SK-N-SH treated with all-trans-retinoic acid at 6 μM for 48 hours (cell line): Measurements from ENCODE around the gene TTC28.

Experiments
- ATAC-seq: fragments of 200-7000 bp; cut with Tn5 transposase; 3 replicates; pipeline ENCODE4 v1.9.1; 2020; ENCODE audit warnings: mild to moderate bottlenecking, moderate library complexity
- ARNTL ChIP-seq: fragments of 450-650 bp; formaldehyde crosslinking; IDR thresholded peaks from 2 replicates; pipeline ENCODE4 v1.5.0; 2020; ENCODE audit warnings: low read depth, mild to moderate bottlenecking, moderate library complexity, borderline replicate concordance
- BACH2 ChIP-seq: fragments of 250-450 bp; sonication (Bioruptor Pico); IDR thresholded peaks from 2 replicates; pipeline ENCODE4 v1.9.0; 2021; ENCODE audit warnings: mild to moderate bottlenecking, borderline replicate concordance
- CSDC2 ChIP-seq: fragments of 250-450 bp; sonication (Bioruptor Pico); IDR thresholded peaks from 2 replicates; pipeline ENCODE4 v1.5.0; 2020; ENCODE audit warnings: mild to moderate bottlenecking, moderate library complexity
- ESRRG ChIP-seq: fragments of 250-450 bp; sonication (Bioruptor Pico); IDR thresholded peaks from 2 replicates; pipeline ENCODE4 v1.6.1; 2021; ENCODE audit warnings: mild to moderate bottlenecking
- GLIS3 ChIP-seq: fragments of 250-450 bp; sonication (Bioruptor Pico); IDR thresholded peaks from 2 replicates; pipeline ENCODE4 v1.5.0; 2020; ENCODE audit warnings: mild to moderate bottlenecking, moderate library complexity
- ISL1 ChIP-seq: fragments of 250-450 bp; sonication (Bioruptor Pico); IDR thresholded peaks from 2 replicates; pipeline ENCODE4 v2.1.2; 2022; ENCODE audit warnings: mild to moderate bottlenecking, moderate library complexity
- OSR1 ChIP-seq: fragments of 250-450 bp; sonication (Bioruptor Pico); IDR thresholded peaks from 2 replicates; pipeline ENCODE4 v1.8.0; 2022; ENCODE audit warnings: moderate library complexity, mild to moderate bottlenecking, inconsistent platforms
- PPARA ChIP-seq: fragments of 250-450 bp; sonication (Bioruptor Pico); IDR thresholded peaks from 2 replicates; pipeline ENCODE4 v1.5.0; 2020; ENCODE audit warnings: mild to moderate bottlenecking, borderline replicate concordance
- RARB ChIP-seq: fragments of 250-450 bp; sonication (Bioruptor Pico); IDR thresholded peaks from 2 replicates; pipeline ENCODE4 v1.8.0; 2021; ENCODE audit warnings: mild to moderate bottlenecking, moderate library complexity
- SNAI2 ChIP-seq: fragments of 250-450 bp; sonication (Bioruptor Pico); IDR thresholded peaks from 2 replicates; pipeline ENCODE4 v1.5.0; 2020; ENCODE audit warnings: mild to moderate bottlenecking, moderate library complexity
- TOX ChIP-seq: fragments of 250-450 bp; sonication (Bioruptor Pico); IDR thresholded peaks from 2 replicates; pipeline ENCODE4 v1.8.0; 2021; ENCODE audit warnings: mild to moderate bottlenecking, moderate library complexity, borderline replicate concordance
- ZFP3 ChIP-seq: fragments of 250-450 bp; sonication (Bioruptor Pico); IDR thresholded peaks from 2 replicates; pipeline ENCODE4 v1.5.0; 2020; ENCODE audit warnings: mild to moderate bottlenecking, moderate library complexity
- ZFP30 ChIP-seq: fragments of 450-650 bp; formaldehyde crosslinking; IDR thresholded peaks from 2 replicates; pipeline ENCODE4 v1.5.0; 2022; ENCODE audit warnings: mild to moderate bottlenecking, moderate library complexity
- ZNF565 ChIP-seq: fragments of 450-650 bp; formaldehyde crosslinking; conservative IDR thresholded peaks from 2 replicates; pipeline ENCODE4 v1.5.0; 2020; ENCODE audit warnings: low read depth, mild to moderate bottlenecking, moderate library complexity
- ZNF70 ChIP-seq: fragments of 450-650 bp; formaldehyde crosslinking; IDR thresholded peaks from 2 replicates; pipeline ENCODE4 v1.5.0; 2020; ENCODE audit warnings: mild to moderate bottlenecking, moderate library complexity
- ZNF8 ChIP-seq: fragments of 450-650 bp; formaldehyde crosslinking; IDR thresholded peaks from 2 replicates; pipeline ENCODE4 v1.5.0; 2020; ENCODE audit warnings: mild to moderate bottlenecking, moderate library complexity
- TF ChIP-seq, protein P1 (sequence below): fragments of 250-450 bp; sonication (Bioruptor Pico); IDR thresholded peaks from 2 replicates; pipeline ENCODE4 v1.5.1; 2021; ENCODE audit warnings: mild to moderate bottlenecking, moderate library complexity
- TF ChIP-seq, protein P2 (sequence below): fragments of 250-450 bp; sonication (Bioruptor Pico); IDR thresholded peaks from 2 replicates; pipeline ENCODE4 v1.5.1; 2020; ENCODE audit warnings: low read depth, mild to moderate bottlenecking, moderate library complexity
- TF ChIP-seq, protein P3 (sequence below): fragments of 250-450 bp; sonication (Bioruptor Pico); IDR thresholded peaks from 2 replicates; pipeline ENCODE4 v1.5.0; 2020; ENCODE audit warnings: mild to moderate bottlenecking, moderate library complexity
- TF ChIP-seq, protein P4 (sequence below): fragments of 250-450 bp; sonication (Bioruptor Pico); IDR thresholded peaks from 2 replicates; pipeline ENCODE4 v1.8.0; 2020; ENCODE audit warnings: mild to moderate bottlenecking, moderate library complexity, borderline replicate concordance
- TF ChIP-seq, protein P5 (sequence below): fragments of 250-450 bp; sonication (Bioruptor Pico); IDR thresholded peaks from 2 replicates; pipeline ENCODE4 v1.8.0; 2021; ENCODE audit warnings: low read depth, mild to moderate bottlenecking, moderate library complexity, borderline replicate concordance

The TTC28 gene

DNA sequence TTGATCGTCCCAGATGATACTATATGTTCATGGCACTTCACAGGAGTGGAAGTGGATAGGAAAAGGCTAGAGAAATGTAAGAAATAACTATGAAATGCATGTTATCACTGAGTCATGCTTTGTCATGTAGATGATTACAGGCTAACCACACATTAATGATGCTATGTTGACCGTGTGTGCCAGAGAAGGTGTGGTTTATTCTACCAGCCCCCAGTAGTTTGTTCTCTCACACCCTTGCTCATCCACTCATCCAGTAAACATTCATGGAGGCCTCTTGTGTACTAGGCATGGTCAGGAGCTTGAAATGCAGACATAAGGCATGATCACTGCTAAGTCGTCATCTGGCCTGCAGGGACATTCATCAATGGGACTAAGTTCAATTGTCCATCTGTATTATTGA is 607.6 kb downstream of the TTC28 start:
- TF ChIP-seq ZNF8 (CRISPR knock-in tag) (no peak), ARNTL (CRISPR knock-in tag) (no peak)
- TF ChIP-seq, all 23 proteins: peak for 0
- ATAC-seq = no peak

DNA sequence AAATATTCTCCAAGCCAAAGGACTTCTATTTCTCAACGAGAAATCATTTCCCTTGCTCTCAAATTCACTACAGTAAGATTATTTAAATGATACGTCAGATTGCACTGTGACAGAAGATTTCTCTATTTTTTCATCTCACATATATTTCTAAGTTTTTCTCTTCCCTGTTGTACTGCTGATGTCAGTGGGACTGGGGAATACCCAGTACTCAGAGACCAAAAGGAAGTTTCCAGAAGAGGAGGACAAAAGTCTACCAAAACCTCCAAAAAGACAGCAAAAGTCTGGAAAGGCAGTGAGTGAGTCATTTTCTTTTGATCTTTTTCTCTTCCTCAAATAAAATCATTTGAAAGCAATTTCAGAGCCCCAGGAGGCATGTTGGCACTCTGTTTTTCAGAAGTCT is 610.8 kb downstream of the TTC28 start:
- no peak for ATAC-seq

DNA sequence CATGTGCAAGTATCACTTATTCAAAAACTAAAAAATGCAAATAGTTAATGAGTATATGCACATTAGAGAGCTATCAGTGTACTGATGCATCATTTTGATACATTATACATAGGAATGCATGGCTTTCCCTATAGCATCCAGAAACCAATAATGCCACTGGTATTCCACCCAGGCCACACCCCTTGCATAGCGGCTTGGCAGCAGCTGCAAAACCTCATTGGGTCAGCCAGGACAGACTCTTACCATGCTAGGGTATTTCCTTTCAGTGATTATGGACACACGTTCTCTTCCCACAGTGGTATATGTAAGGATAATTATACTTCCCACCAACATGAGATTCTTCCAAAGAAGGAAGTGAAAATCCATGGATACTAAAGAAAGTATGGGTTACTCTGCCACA is 614.7 kb downstream of the TTC28 start:
- ATAC-seq = no peak
- TF ChIP-seq GLIS3 (CRISPR knock-in tag) (no peak), SNAI2 (CRISPR knock-in tag) (no peak), PPARA (CRISPR knock-in tag) (no peak), TOX (no peak), ARNTL (CRISPR knock-in tag) (no peak), RARB (CRISPR knock-in tag) (no peak), ZNF70 (CRISPR knock-in tag) (no peak)
- TF ChIP-seq, protein P1, sequence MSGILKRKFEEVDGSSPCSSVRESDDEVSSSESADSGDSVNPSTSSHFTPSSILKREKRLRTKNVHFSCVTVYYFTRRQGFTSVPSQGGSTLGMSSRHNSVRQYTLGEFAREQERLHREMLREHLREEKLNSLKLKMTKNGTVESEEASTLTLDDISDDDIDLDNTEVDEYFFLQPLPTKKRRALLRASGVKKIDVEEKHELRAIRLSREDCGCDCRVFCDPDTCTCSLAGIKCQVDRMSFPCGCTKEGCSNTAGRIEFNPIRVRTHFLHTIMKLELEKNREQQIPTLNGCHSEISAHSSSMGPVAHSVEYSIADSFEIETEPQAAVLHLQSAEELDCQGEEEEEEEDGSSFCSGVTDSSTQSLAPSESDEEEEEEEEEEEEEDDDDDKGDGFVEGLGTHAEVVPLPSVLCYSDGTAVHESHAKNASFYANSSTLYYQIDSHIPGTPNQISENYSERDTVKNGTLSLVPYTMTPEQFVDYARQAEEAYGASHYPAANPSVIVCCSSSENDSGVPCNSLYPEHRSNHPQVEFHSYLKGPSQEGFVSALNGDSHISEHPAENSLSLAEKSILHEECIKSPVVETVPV (CRISPR knock-in tag) = no peak
- TF ChIP-seq, protein P2, sequence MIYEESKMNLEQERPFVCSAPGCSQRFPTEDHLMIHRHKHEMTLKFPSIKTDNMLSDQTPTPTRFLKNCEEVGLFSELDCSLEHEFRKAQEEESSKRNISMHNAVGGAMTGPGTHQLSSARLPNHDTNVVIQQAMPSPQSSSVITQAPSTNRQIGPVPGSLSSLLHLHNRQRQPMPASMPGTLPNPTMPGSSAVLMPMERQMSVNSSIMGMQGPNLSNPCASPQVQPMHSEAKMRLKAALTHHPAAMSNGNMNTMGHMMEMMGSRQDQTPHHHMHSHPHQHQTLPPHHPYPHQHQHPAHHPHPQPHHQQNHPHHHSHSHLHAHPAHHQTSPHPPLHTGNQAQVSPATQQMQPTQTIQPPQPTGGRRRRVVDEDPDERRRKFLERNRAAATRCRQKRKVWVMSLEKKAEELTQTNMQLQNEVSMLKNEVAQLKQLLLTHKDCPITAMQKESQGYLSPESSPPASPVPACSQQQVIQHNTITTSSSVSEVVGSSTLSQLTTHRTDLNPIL (CRISPR knock-in tag) = no peak
- TF ChIP-seq, protein P3, sequence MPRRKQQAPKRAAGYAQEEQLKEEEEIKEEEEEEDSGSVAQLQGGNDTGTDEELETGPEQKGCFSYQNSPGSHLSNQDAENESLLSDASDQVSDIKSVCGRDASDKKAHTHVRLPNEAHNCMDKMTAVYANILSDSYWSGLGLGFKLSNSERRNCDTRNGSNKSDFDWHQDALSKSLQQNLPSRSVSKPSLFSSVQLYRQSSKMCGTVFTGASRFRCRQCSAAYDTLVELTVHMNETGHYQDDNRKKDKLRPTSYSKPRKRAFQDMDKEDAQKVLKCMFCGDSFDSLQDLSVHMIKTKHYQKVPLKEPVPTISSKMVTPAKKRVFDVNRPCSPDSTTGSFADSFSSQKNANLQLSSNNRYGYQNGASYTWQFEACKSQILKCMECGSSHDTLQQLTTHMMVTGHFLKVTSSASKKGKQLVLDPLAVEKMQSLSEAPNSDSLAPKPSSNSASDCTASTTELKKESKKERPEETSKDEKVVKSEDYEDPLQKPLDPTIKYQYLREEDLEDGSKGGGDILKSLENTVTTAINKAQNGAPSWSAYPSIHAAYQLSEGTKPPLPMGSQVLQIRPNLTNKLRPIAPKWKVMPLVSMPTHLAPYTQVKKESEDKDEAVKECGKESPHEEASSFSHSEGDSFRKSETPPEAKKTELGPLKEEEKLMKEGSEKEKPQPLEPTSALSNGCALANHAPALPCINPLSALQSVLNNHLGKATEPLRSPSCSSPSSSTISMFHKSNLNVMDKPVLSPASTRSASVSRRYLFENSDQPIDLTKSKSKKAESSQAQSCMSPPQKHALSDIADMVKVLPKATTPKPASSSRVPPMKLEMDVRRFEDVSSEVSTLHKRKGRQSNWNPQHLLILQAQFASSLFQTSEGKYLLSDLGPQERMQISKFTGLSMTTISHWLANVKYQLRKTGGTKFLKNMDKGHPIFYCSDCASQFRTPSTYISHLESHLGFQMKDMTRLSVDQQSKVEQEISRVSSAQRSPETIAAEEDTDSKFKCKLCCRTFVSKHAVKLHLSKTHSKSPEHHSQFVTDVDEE = no peak

More for the DNA sequence above, 610.8 kb downstream of the TTC28 start:
- TF ChIP-seq ZFP30 (CRISPR knock-in tag) = no peak
- TF ChIP-seq, protein P2 (CRISPR knock-in tag) = no peak
- TF ChIP-seq ESRRG (CRISPR knock-in tag) = no peak
- TF ChIP-seq, protein P4, sequence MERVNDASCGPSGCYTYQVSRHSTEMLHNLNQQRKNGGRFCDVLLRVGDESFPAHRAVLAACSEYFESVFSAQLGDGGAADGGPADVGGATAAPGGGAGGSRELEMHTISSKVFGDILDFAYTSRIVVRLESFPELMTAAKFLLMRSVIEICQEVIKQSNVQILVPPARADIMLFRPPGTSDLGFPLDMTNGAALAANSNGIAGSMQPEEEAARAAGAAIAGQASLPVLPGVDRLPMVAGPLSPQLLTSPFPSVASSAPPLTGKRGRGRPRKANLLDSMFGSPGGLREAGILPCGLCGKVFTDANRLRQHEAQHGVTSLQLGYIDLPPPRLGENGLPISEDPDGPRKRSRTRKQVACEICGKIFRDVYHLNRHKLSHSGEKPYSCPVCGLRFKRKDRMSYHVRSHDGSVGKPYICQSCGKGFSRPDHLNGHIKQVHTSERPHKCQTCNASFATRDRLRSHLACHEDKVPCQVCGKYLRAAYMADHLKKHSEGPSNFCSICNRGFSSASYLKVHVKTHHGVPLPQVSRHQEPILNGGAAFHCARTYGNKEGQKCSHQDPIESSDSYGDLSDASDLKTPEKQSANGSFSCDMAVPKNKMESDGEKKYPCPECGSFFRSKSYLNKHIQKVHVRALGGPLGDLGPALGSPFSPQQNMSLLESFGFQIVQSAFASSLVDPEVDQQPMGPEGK (CRISPR knock-in tag) = no peak
- TF ChIP-seq, protein P1 (CRISPR knock-in tag) = no peak
- TF ChIP-seq ZNF565 (CRISPR knock-in tag) = no peak
- no peak for TF ChIP-seq SNAI2 (CRISPR knock-in tag)
- TF ChIP-seq, protein P3 = no peak
- no peak for TF ChIP-seq CSDC2 (CRISPR knock-in tag)
- TF ChIP-seq ISL1 (CRISPR knock-in tag) = no peak
- TF ChIP-seq OSR1 (CRISPR knock-in tag) = no peak
- no peak for TF ChIP-seq RARB (CRISPR knock-in tag)
- TF ChIP-seq, protein P5, sequence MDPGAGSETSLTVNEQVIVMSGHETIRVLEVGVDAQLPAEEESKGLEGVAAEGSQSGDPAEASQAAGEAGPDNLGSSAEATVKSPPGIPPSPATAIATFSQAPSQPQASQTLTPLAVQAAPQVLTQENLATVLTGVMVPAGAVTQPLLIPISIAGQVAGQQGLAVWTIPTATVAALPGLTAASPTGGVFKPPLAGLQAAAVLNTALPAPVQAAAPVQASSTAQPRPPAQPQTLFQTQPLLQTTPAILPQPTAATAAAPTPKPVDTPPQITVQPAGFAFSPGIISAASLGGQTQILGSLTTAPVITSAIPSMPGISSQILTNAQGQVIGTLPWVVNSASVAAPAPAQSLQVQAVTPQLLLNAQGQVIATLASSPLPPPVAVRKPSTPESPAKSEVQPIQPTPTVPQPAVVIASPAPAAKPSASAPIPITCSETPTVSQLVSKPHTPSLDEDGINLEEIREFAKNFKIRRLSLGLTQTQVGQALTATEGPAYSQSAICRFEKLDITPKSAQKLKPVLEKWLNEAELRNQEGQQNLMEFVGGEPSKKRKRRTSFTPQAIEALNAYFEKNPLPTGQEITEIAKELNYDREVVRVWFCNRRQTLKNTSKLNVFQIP (CRISPR knock-in tag) = no peak
- no peak for TF ChIP-seq ARNTL (CRISPR knock-in tag)
- TF ChIP-seq BACH2 = no peak
- no peak for TF ChIP-seq ZNF8 (CRISPR knock-in tag)
- TF ChIP-seq ZFP3 (CRISPR knock-in tag) = no peak
